HCT116 (cell line): ENCODE data around the gene RAD21L1. TPM values are rescaled to one million over a fixed set of nuclear protein-coding genes. Genes with fewer than 3 reads are reported as not detected.

Experiments used
- ATAC-seq: fragments of 200-7000 bp; cut with Tn5 transposase; 2 replicates; pipeline ENCODE4 v1.9.1; 2020; ENCODE audit warnings: mild to moderate bottlenecking, moderate library complexity
- BruUV-seq: library from RNA; stranded (reverse); fragments of 400-500 nt; replicated peaks from 2 replicates; lab custom pipeline; 2021; lab: Mats Ljungman, UMichigan
- CTCF ChIA-PET: fragments of 300-600 bp; sonication (Branson Sonifier 250); formaldehyde crosslinking; loops from one replicate; lab custom pipeline; 2021; ENCODE audit warnings: antibody characterized with exemption; lab: Charles Lee
- POLR2A ChIA-PET: fragments of 300-600, 350-600 bp; sonication (Branson Sonifier 250); formaldehyde crosslinking; loops from one replicate; lab custom pipeline; 2021; ENCODE audit warnings: antibody characterized with exemption; lab: Charles Lee
- RAD21 ChIA-PET, 2 experiments: fragments of 300-600 bp; sonication (Branson Sonifier 250); formaldehyde crosslinking; loops; one replicate each; lab custom pipeline; 2023; ENCODE audit warnings: low total read pairs in 2 of 2; ENCODE audit not compliant: uncharacterized antibody in 2 of 2, unreplicated experiment in 2 of 2, low non-redundant PET in 1 of 2; lab: Charles Lee
- DNase-seq: peaks from one replicate; pipeline ENCODE4 v3.0.0-alpha.2; 2010; ENCODE audit warnings: low read depth, low spot score
- H2AFZ ChIP-seq: fragments of 200-600 bp; shearing (Covaris generic), sonication (generic); 2 replicates; pipeline ENCODE4 v1.6.1; 2017; ENCODE audit warnings: low read depth, mixed run types, mixed read lengths, antibody characterized with exemption, low read length; ENCODE audit not compliant: poor library complexity, severe bottlenecking
- H3K27ac ChIP-seq: 2 replicates; pipeline ENCODE4 v1.5.1; 2012; ENCODE audit warnings: low read depth, low read length
- H3K27me3 ChIP-seq: fragments of 200-600 bp; sonication (generic); 2 replicates; pipeline ENCODE4 v1.6.1; 2016; ENCODE audit warnings: mixed run types, low read length, mixed read lengths; ENCODE audit not compliant: insufficient read depth
- H3K36me3 ChIP-seq, 2 experiments: fragments of 200-500 bp in 1 of 2; fragments of 200-600 bp in 1 of 2; sonication (Bioruptor generic) in 1 of 2; sonication (generic) in 1 of 2; 2 replicates each; pipeline versions ENCODE4 v1.5.1 to v1.6.1; 2014 to 2016; ENCODE audit warnings: low read length in 2 of 2, inconsistent platforms in 1 of 2, mixed read lengths in 1 of 2, mixed run types in 1 of 2; ENCODE audit not compliant: insufficient read depth in 2 of 2, control insufficient read depth in 1 of 2
- H3K4me1 ChIP-seq, 2 experiments: fragments of 200-600 bp in 1 of 2; sonication (generic) in 1 of 2; 2 replicates each; pipeline versions ENCODE4 v1.5.1 to v1.6.1; 2012 to 2017; ENCODE audit warnings: low read length in 2 of 2, inconsistent platforms in 1 of 2, mild to moderate bottlenecking in 1 of 2, mixed read lengths in 1 of 2, mixed run types in 1 of 2, moderate library complexity in 1 of 2; ENCODE audit not compliant: insufficient read depth in 2 of 2, control insufficient read depth in 1 of 2
- H3K4me2 ChIP-seq: fragments of 200-600 bp; sonication (generic); 2 replicates; pipeline ENCODE4 v1.6.1; 2017; ENCODE audit warnings: mixed run types, low read length, mixed read lengths
- H3K4me3 ChIP-seq, 2 experiments: fragments of 200-600 bp in 1 of 2; sonication (generic) in 1 of 2; replicated peaks in 1 of 2; 2 replicates each; pipeline ENCODE4 v1.5.1; 2011 to 2016; ENCODE audit warnings: low read length in 2 of 2, control low read depth in 1 of 2, low read depth in 1 of 2, mild to moderate bottlenecking in 1 of 2, mixed read lengths in 1 of 2, mixed run types in 1 of 2
- H3K79me2 ChIP-seq: fragments of 200-600 bp; sonication (generic); 2 replicates; pipeline ENCODE4 v1.6.1; 2017; ENCODE audit warnings: mild to moderate bottlenecking, mixed run types, low read length, moderate library complexity, mixed read lengths; ENCODE audit not compliant: insufficient read depth
- H3K9ac ChIP-seq: fragments of 200-600 bp; sonication (generic); 2 replicates; pipeline ENCODE4 v1.6.1; 2016; ENCODE audit warnings: low read length, mixed read lengths
- H3K9me2 ChIP-seq: fragments of 200-600 bp; sonication (generic), shearing (Covaris generic); 2 replicates; pipeline ENCODE4 v1.6.1; 2017; ENCODE audit warnings: mixed run types, mild to moderate bottlenecking, moderate library complexity; ENCODE audit not compliant: insufficient read depth
- H3K9me3 ChIP-seq, 2 experiments: fragments of 200-500 bp in 1 of 2; fragments of 200-600 bp in 1 of 2; sonication (Bioruptor generic) in 1 of 2; sonication (generic) in 1 of 2; 2 replicates each; pipeline ENCODE4 v1.6.1; 2014 to 2017; ENCODE audit warnings: low read length in 2 of 2, mixed read lengths in 2 of 2, inconsistent platforms in 1 of 2, low read depth in 1 of 2, mild to moderate bottlenecking in 1 of 2, mixed run types in 1 of 2, moderate library complexity in 1 of 2; ENCODE audit not compliant: control insufficient read depth in 1 of 2, insufficient read depth in 1 of 2
- H4K20me1 ChIP-seq: fragments of 200-600 bp; sonication (generic), shearing (Covaris generic); 2 replicates; pipeline ENCODE4 v1.6.1; 2017; ENCODE audit warnings: mixed run types, mild to moderate bottlenecking, moderate library complexity; ENCODE audit not compliant: insufficient read depth
- EGR1 ChIP-seq: IDR thresholded peaks from 2 replicates; pipeline ENCODE4 v1.6.1; 2012; ENCODE audit warnings: low read depth
- JUND ChIP-seq: IDR thresholded peaks from 2 replicates; pipeline ENCODE4 v1.6.1; 2012
- RAD21 ChIP-seq: IDR thresholded peaks from 2 replicates; pipeline ENCODE4 v1.6.1; 2012; ENCODE audit warnings: low read depth, mild to moderate bottlenecking
- SRF ChIP-seq: IDR thresholded peaks from 2 replicates; pipeline ENCODE4 v1.6.1; 2012; ENCODE audit warnings: low read depth
- ZNF274 ChIP-seq: fragments of 200-500 bp; sonication (Bioruptor generic); IDR thresholded peaks from 2 replicates; pipeline ENCODE4 v1.6.1; 2014; ENCODE audit warnings: mild to moderate bottlenecking, low read depth, low read length, inconsistent platforms
- intact Hi-C: fragments of 100-400 bp; cut with micrococcal nuclease; formaldehyde crosslinking; loops from 2 replicates; pipeline ENCODE4 v1.10.0; 2022
- total RNA-seq: library from RNA; stranded (reverse); gene quantifications from one replicate; pipeline ENCODE4 v1.2.1, GENCODE V29; 2021; ENCODE audit not compliant: unreplicated experiment
- TF ChIP-seq, protein P1 (sequence below), 3 experiments: fragments of 200-600 bp in 1 of 3; sonication (generic) in 1 of 3; IDR thresholded peaks in 2 of 3; conservative IDR thresholded peaks in 1 of 3; 2 replicates each; pipeline ENCODE4 v1.5.1; 2012 to 2017; ENCODE audit warnings: low read depth in 2 of 3, low read length in 2 of 3, antibody characterized with exemption in 1 of 3, borderline replicate concordance in 1 of 3, control low read depth in 1 of 3, mild to moderate bottlenecking in 1 of 3, mixed read lengths in 1 of 3, mixed run types in 1 of 3, moderate library complexity in 1 of 3; ENCODE audit not compliant: insufficient read depth in 1 of 3
- TF ChIP-seq, protein P2 (sequence below): IDR thresholded peaks from 2 replicates; pipeline ENCODE4 v1.6.1; 2012
- TF ChIP-seq, protein P3 (sequence below): IDR thresholded peaks from 2 replicates; pipeline ENCODE4 v1.6.1; 2012; ENCODE audit warnings: low read depth

The RAD21L1 gene
- total RNA-seq, 1 experiment from 2014 or later: 0.17 TPM

DNA sequence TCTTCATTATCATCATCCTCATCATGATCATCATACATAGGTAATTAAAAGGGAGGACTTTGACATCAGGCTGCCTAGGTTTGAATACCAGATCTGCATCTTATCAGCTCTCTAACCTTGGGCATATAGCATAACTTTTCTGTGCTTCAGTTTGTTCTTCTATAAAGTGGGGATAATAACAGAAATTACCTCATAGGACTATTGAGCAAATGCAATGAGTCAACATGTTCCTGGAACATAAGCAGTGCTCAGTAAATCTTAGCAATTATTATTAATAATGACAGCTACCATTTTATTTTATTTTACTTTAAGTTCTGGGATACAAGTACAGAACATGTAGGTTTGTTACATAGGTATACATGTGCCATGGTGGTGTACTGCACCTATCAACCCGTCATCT, 15.3 kb upstream of the RAD21L1 start:
- intact Hi-C loops: loop anchor here (10.0 kb wide), 3 partner anchors 96 to 254 kb away; partner anchors contain the start of genes NSFL1C and PSMF1
- POLR2A ChIA-PET: no interaction called here
- CTCF ChIA-PET: interaction anchor here (1.1 to 1.5 kb wide), 3 partner anchors 102 to 293 kb away, joined by 3 to 4 read pairs (median 3); no protein-coding TSS in a partner anchor

DNA sequence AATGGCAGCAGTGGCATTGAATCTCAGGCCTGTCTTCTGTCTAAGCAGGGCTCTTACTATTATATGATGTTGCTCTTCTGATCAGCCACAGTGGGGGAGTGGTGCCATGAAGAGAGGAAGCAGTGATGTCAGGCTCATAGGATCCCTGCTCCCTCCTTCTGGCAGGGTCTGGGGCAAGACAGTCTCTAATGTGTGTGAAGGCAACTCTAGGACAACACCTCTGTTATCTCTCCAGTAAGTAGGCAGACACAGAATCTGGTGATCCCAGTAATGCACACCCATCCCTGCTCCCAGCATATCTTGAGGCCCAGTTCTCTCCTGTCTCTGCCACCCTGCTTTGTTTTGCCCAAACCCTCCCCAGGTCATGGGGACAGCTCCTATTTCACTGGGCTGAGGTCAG, 13.8 kb upstream of the RAD21L1 start:
- Histone ChIP-seq H3K9me3 (no peaks in the 10 kb centered on the region), H4K20me1 (no peaks in the 10 kb centered on the region), H3K9ac (no peak overlapping the region), H3K27me3 (peaks cover 11% of the 10 kb centered on the region), H3K27ac (no peak overlapping the region), H3K4me2 (no peak overlapping the region), H3K4me3 (no peak overlapping the region), H2AFZ (peak overlapping the region; percentile 97), H3K36me3 (no peaks in the 10 kb centered on the region), H3K4me1 (peaks cover 6 to 19% of the 10 kb centered on the region in 2 experiments; a peak in 3 of 4 replicates), H3K79me2 (no peaks in the 10 kb centered on the region), H3K9me2 (no peaks in the 10 kb centered on the region)
- POLR2A ChIA-PET: no interaction called here
- RAD21 ChIA-PET: interaction anchor here in 1 of 2 experiments (1.5 kb wide), 1 partner anchor 256 kb away, joined by 4 read pairs; no protein-coding TSS in a partner anchor
- CTCF ChIA-PET: interaction anchor here (1.3 to 1.6 kb wide), 2 partner anchors 13 to 394 kb away, joined by 3 to 11 read pairs; no protein-coding TSS in a partner anchor
- TF ChIP-seq, protein P1, sequence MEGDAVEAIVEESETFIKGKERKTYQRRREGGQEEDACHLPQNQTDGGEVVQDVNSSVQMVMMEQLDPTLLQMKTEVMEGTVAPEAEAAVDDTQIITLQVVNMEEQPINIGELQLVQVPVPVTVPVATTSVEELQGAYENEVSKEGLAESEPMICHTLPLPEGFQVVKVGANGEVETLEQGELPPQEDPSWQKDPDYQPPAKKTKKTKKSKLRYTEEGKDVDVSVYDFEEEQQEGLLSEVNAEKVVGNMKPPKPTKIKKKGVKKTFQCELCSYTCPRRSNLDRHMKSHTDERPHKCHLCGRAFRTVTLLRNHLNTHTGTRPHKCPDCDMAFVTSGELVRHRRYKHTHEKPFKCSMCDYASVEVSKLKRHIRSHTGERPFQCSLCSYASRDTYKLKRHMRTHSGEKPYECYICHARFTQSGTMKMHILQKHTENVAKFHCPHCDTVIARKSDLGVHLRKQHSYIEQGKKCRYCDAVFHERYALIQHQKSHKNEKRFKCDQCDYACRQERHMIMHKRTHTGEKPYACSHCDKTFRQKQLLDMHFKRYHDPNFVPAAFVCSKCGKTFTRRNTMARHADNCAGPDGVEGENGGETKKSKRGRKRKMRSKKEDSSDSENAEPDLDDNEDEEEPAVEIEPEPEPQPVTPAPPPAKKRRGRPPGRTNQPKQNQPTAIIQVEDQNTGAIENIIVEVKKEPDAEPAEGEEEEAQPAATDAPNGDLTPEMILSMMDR (IDR thresholded peaks at IDR 0.05 in 2 of 3, conservative IDR thresholded peaks at IDR 0.05 in 1 of 3; ENCODE audit: borderline replicate concordance in 1 of 3, insufficient read depth in 1 of 3, low read depth in 2 of 3, low read length in 2 of 3): no peak
- TF ChIP-seq SRF: no peak
- TF ChIP-seq ZNF274: no peak
- TF ChIP-seq, protein P2, sequence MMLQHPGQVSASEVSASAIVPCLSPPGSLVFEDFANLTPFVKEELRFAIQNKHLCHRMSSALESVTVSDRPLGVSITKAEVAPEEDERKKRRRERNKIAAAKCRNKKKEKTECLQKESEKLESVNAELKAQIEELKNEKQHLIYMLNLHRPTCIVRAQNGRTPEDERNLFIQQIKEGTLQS: no peak
- no peak for TF ChIP-seq RAD21
- no peak for TF ChIP-seq EGR1
- no peak for TF ChIP-seq JUND
- intact Hi-C loops: loop anchor here (2.0 to 10.0 kb wide), 4 partner anchors 97 to 393 kb away; partner anchors contain the start of genes NSFL1C and PSMF1
- DNase-seq: no peak
- BruUV-seq: no TSS peak
- no peak for ATAC-seq

More for the DNA sequence above, 15.3 kb upstream of the RAD21L1 start:
- Histone ChIP-seq H3K4me2 (no peak overlapping the region), H3K36me3 (no peaks in the 10 kb centered on the region), H3K27ac (no peak overlapping the region), H3K9ac (no peak overlapping the region), H3K79me2 (no peaks in the 10 kb centered on the region), H3K4me3 (no peak overlapping the region), H3K9me2 (no peaks in the 10 kb centered on the region), H3K4me1 (peaks cover 5 to 16% of the 10 kb centered on the region in 2 experiments; a peak in 3 of 4 replicates), H3K27me3 (peaks cover 11% of the 10 kb centered on the region), H2AFZ (no peak overlapping the region), H4K20me1 (no peaks in the 10 kb centered on the region), H3K9me3 (no peaks in the 10 kb centered on the region)
- ATAC-seq (no peak), DNase-seq (no peak)
- RAD21 ChIA-PET: no interaction called here
- TF ChIP-seq, protein P3, sequence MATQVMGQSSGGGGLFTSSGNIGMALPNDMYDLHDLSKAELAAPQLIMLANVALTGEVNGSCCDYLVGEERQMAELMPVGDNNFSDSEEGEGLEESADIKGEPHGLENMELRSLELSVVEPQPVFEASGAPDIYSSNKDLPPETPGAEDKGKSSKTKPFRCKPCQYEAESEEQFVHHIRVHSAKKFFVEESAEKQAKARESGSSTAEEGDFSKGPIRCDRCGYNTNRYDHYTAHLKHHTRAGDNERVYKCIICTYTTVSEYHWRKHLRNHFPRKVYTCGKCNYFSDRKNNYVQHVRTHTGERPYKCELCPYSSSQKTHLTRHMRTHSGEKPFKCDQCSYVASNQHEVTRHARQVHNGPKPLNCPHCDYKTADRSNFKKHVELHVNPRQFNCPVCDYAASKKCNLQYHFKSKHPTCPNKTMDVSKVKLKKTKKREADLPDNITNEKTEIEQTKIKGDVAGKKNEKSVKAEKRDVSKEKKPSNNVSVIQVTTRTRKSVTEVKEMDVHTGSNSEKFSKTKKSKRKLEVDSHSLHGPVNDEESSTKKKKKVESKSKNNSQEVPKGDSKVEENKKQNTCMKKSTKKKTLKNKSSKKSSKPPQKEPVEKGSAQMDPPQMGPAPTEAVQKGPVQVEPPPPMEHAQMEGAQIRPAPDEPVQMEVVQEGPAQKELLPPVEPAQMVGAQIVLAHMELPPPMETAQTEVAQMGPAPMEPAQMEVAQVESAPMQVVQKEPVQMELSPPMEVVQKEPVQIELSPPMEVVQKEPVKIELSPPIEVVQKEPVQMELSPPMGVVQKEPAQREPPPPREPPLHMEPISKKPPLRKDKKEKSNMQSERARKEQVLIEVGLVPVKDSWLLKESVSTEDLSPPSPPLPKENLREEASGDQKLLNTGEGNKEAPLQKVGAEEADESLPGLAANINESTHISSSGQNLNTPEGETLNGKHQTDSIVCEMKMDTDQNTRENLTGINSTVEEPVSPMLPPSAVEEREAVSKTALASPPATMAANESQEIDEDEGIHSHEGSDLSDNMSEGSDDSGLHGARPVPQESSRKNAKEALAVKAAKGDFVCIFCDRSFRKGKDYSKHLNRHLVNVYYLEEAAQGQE: no peak
- no TSS peak for BruUV-seq
